ENCODE measurements around the gene KCNQ5. TPM values are rescaled to one million over a fixed set of nuclear protein-coding genes. Genes with fewer than 3 reads are reported as not detected.

The KCNQ5 gene
- total and polyA plus RNA-seq, 11 donors: 0.06 to 0.18 TPM; not detected in 9

GRCh38 chr6:72999995-73000394, 378.1 kb downstream of the KCNQ5 start:
- Histone ChIP-seq H3K27ac (no peak overlapping the region), H3K4me1 (no peaks in the 10 kb centered on the region), H3K36me3 (no peaks in the 10 kb centered on the region), H3K4me3 (no peak overlapping the region), H3K27me3 (no peaks in the 10 kb centered on the region), H3K9me3 (no peaks in the 10 kb centered on the region)
- TF ChIP-seq CTCF (IDR thresholded peaks at IDR 0.05) (no peak), POLR2A (IDR thresholded peaks at IDR 0.05) (no peak)
- no peak for DNase-seq
- intact Hi-C loops (cut with DNase I): no loop called here
- ATAC-seq: no peak
- WGBS, 4 donors: 81 to 86% (median 83%) methylated on average over 5 of the region's 5 CpGs

GRCh38 chr6:73000460-73000859, 378.6 kb downstream of the KCNQ5 start:
- no peaks in the 10 kb centered on the region for H3K4me1 ChIP-seq
- TF ChIP-seq POLR2A (IDR thresholded peaks at IDR 0.05) (no peak), CTCF (IDR thresholded peaks at IDR 0.05) (no peak)
- DNase-seq (no peak), ATAC-seq (no peak)
- H3K9me3 ChIP-seq: no peaks in the 10 kb centered on the region
- H3K27ac ChIP-seq: no peak overlapping the region
- WGBS, 4 donors: 77 to 88% (median 82%) methylated on average over 3 of the region's 3 CpGs
- H3K36me3 ChIP-seq: no peaks in the 10 kb centered on the region
- intact Hi-C loops (cut with DNase I): no loop called here
- H3K27me3 ChIP-seq: no peaks in the 10 kb centered on the region
- no peak overlapping the region for H3K4me3 ChIP-seq

GRCh38 chr6:73002588-73002987, 380.7 kb downstream of the KCNQ5 start:
- intact Hi-C loops (cut with DNase I): no loop called here
- no peaks in the 10 kb centered on the region for H3K4me1 ChIP-seq
- TF ChIP-seq CTCF (IDR thresholded peaks at IDR 0.05) (no peak), POLR2A (IDR thresholded peaks at IDR 0.05) (no peak)
- DNase-seq: no peak
- ATAC-seq: no peak
- H3K27ac ChIP-seq: no peak overlapping the region
- no peaks in the 10 kb centered on the region for H3K9me3 ChIP-seq
- H3K36me3 ChIP-seq: no peaks in the 10 kb centered on the region
- H3K4me3 ChIP-seq: no peak overlapping the region
- H3K27me3 ChIP-seq: no peaks in the 10 kb centered on the region

GRCh38 chr6:73003302-73003701, 381.4 kb downstream of the KCNQ5 start:
- intact Hi-C loops (cut with DNase I): no loop called here
- 47 to 58% (median 52%) methylated on average over 3 of the region's 3 CpGs for WGBS, 4 donors
- ATAC-seq (no peak), DNase-seq (no peak)
- Histone ChIP-seq H3K27ac (no peak overlapping the region), H3K27me3 (no peaks in the 10 kb centered on the region), H3K36me3 (no peaks in the 10 kb centered on the region), H3K4me1 (no peaks in the 10 kb centered on the region), H3K9me3 (no peaks in the 10 kb centered on the region), H3K4me3 (no peak overlapping the region)
- no peak for TF ChIP-seq POLR2A (IDR thresholded peaks at IDR 0.05)
- no peak for TF ChIP-seq CTCF (IDR thresholded peaks at IDR 0.05)
